B cell (primary cell): ENCODE measurements around the gene UACA. TPM values are rescaled to one million over a fixed set of nuclear protein-coding genes. Genes with fewer than 3 reads are reported as not detected.
A peak's percentile ranks its signal among the peaks of the same experiment; 100 is the strongest.

Experiments
- ATAC-seq: fragments of 200-7000 bp; cut with Tn5 transposase; one replicate; pipeline ENCODE4 v1.10.0; 2021; ENCODE audit warnings: low read depth, mild to moderate bottlenecking, moderate number of reproducible peaks, moderate library complexity
- CTCF ChIA-PET: fragments of 350-600 bp; sonication (Branson Sonifier 250); formaldehyde crosslinking; loops from one replicate; lab custom pipeline; 2021; ENCODE audit warnings: antibody characterized with exemption, inconsistent platforms; lab: Charles Lee
- POLR2A ChIA-PET: fragments of 350-600 bp; sonication (Branson Sonifier 250); formaldehyde crosslinking; loops from one replicate; lab custom pipeline; 2021; ENCODE audit warnings: antibody characterized with exemption; lab: Charles Lee
- DNase-seq: peaks from one replicate; pipeline ENCODE4 v3.0.0; 2013
- H2AFZ ChIP-seq: 2 replicates; pipeline ENCODE4 v1.6.1; 2012; ENCODE audit warnings: mild to moderate bottlenecking, low read depth, low read length; ENCODE audit not compliant: insufficient read depth, poor library complexity, severe bottlenecking
- H3K27ac ChIP-seq, 2 donors: 1 replicate in 1 of 2; 2 replicates in 1 of 2; pipeline ENCODE4 v1.5.1; 2012 to 2013; ENCODE audit warnings: low read length in 2 of 2, mild to moderate bottlenecking in 2 of 2, moderate library complexity in 1 of 2
- H3K27me3 ChIP-seq, 4 experiments: fragments of 200-600 bp in 1 of 4; sonication (generic) in 1 of 4; replicated peaks in 1 of 4; 1 replicate in 2 of 4; 2 replicates in 2 of 4; pipeline versions ENCODE4 v1.6.1 to v1.7.0; 2013 to 2016; ENCODE audit warnings: low read length in 3 of 4, mild to moderate bottlenecking in 2 of 4, mixed read lengths in 1 of 4, moderate library complexity in 1 of 4; ENCODE audit not compliant: insufficient read depth in 4 of 4, control insufficient read depth in 3 of 4; ENCODE audit errors: control extremely low read depth in 1 of 4
- H3K36me3 ChIP-seq, 2 experiments: replicated peaks in 1 of 2; 1 replicate in 1 of 2; 2 replicates in 1 of 2; pipeline versions ENCODE4 v1.6.1 to v1.7.1; 2013; ENCODE audit warnings: low read length in 1 of 2; ENCODE audit not compliant: insufficient read depth in 2 of 2, control insufficient read depth in 1 of 2; ENCODE audit errors: control extremely low read depth in 1 of 2, extremely low read depth in 1 of 2
- H3K4me1 ChIP-seq, 2 donors: fragments of 200-600 bp in 1 of 2; sonication (generic) in 1 of 2; 1 replicate in 1 of 2; 2 replicates in 1 of 2; pipeline versions ENCODE4 v1.5.1 to v1.6.1; 2013 to 2017; ENCODE audit warnings: low read length in 2 of 2; ENCODE audit not compliant: control insufficient read depth in 2 of 2, insufficient read depth in 2 of 2
- H3K4me2 ChIP-seq: replicated peaks from 2 replicates; pipeline ENCODE3; 2012; ENCODE audit warnings: mild to moderate bottlenecking, low read depth, low read length; ENCODE audit not compliant: poor library complexity, severe bottlenecking
- H3K4me3 ChIP-seq, 5 experiments: fragments of 200-600 bp in 1 of 5; sonication (generic) in 1 of 5; 1 replicate in 3 of 5; 2 replicates in 2 of 5; pipeline versions ENCODE4 v1.5.1 to v1.7.0; 2011 to 2016; ENCODE audit warnings: low read length in 4 of 5, mild to moderate bottlenecking in 4 of 5, low read depth in 2 of 5, control low read depth in 1 of 5, moderate library complexity in 1 of 5; ENCODE audit not compliant: insufficient read depth in 1 of 5; ENCODE audit errors: control extremely low read depth in 1 of 5, extremely low read depth in 1 of 5
- H3K79me2 ChIP-seq: fragments of 200-600 bp; sonication (generic); one replicate; pipeline ENCODE4 v1.6.0; 2016; ENCODE audit warnings: low read length; ENCODE audit not compliant: control insufficient read depth, insufficient read depth
- H3K9ac ChIP-seq: fragments of 200-600 bp; sonication (generic); 2 replicates; pipeline ENCODE4 v1.6.1; 2017; ENCODE audit warnings: mild to moderate bottlenecking, low read length, moderate library complexity
- H3K9me3 ChIP-seq, 3 donors: one replicate each; pipeline versions ENCODE4 v1.6.1 to v1.7.1; 2013; ENCODE audit warnings: low read length in 2 of 3; ENCODE audit not compliant: control insufficient read depth in 2 of 3, insufficient read depth in 1 of 3; ENCODE audit errors: control extremely low read depth in 1 of 3
- H4K20me1 ChIP-seq: 2 replicates; pipeline ENCODE4 v1.6.0; 2012; ENCODE audit warnings: mild to moderate bottlenecking, low read length; ENCODE audit not compliant: insufficient read depth, control insufficient read depth, poor library complexity, severe bottlenecking
- H3K27ac Mint-ChIP-seq: one replicate; pipeline ENCODE4 v1.8.0; 2021; ENCODE audit warnings: mixed read lengths
- H3K27me3 Mint-ChIP-seq: one replicate; pipeline ENCODE4 v1.8.0; 2021; ENCODE audit warnings: mixed read lengths
- H3K4me1 Mint-ChIP-seq: one replicate; pipeline ENCODE4 v1.8.0; 2021; ENCODE audit warnings: mixed read lengths
- H3K4me3 Mint-ChIP-seq: one replicate; pipeline ENCODE4 v1.8.0; 2021; ENCODE audit warnings: mixed read lengths
- H3K9me3 Mint-ChIP-seq: one replicate; pipeline ENCODE4 v1.8.0; 2022; ENCODE audit warnings: mixed read lengths; ENCODE audit not compliant: insufficient read depth
- CTCF ChIP-seq: fragments of 200-600 bp; IDR thresholded peaks from one replicate; pipeline ENCODE4 v1.8.0; 2022; ENCODE audit warnings: antibody characterized with exemption, mild to moderate bottlenecking
- EZH2 ChIP-seq: IDR thresholded peaks from 2 replicates; pipeline ENCODE4 v1.6.1; 2012; ENCODE audit warnings: borderline replicate concordance, low read depth, mild to moderate bottlenecking, moderate library complexity, low read length; ENCODE audit not compliant: insufficient read depth, poor library complexity, severe bottlenecking
- WGBS: methylation state at CpG from one replicate; pipeline ENCODE4 v1.1.5; 2013; ENCODE audit warnings: missing lambda C conversion rate; ENCODE audit not compliant: insufficient coverage; 5-methylcytosine and 5-hydroxymethylcytosine counted together
- intact Hi-C: fragments of 100-400 bp; cut with micrococcal nuclease; formaldehyde crosslinking; loops from one replicate; pipeline ENCODE4 v1.10.0; 2022
- polyA minus RNA-seq: library from RNA; depleted of rRNA, polyadenylated mRNA; stranded (reverse); fragments of >200 nt; gene quantifications from 2 replicates; pipeline ENCODE4 v1.2.3, GENCODE V29; 2012
- polyA plus RNA-seq: library from polyadenylated mRNA; depleted of rRNA; stranded (reverse); fragments of >200 nt; gene quantifications from 2 replicates; pipeline ENCODE4 v1.2.3, GENCODE V29; 2012
- total RNA-seq, 2 donors: library from RNA; stranded (reverse); fragments of 120-200 nt in 1 of 2; gene quantifications; 1 replicate in 1 of 2; 2 replicates in 1 of 2; pipeline versions ENCODE4 v1.2.3 to v1.2.4, GENCODE V29; 2013 to 2022

UACA gene
- total RNA-seq (1.8 and 2.7 TPM in 2 replicates), polyA plus RNA-seq (1.6 and 3.3 TPM in 2 replicates), polyA minus RNA-seq (1.5 and 2.0 TPM in 2 replicates)
- 10.0 TPM for total RNA-seq (2013)

GRCh38 chr15:70763120-70763949 lies at the start of gene UACA:
Gene UACA (minus strand): TSS chr15:70763558. CDS start chr15:70763407, 151 bp downstream.
- H3K27ac Mint-ChIP-seq, result peak within 1 kb of the TSS; percentile 37
- H3K27me3 ChIP-seq, result peaks cover 2 to 23% (median 18%) of the 10 kb centered on the region in 4 experiments
- H3K4me3 ChIP-seq, result peak within 1 kb of the TSS in 4 of 5 experiments; percentile 58 to 79 (median 74)
- H3K4me2 ChIP-seq, result peak within 1 kb of the TSS; percentile 97
- peak; percentile 88 for DNase-seq
- TF ChIP-seq CTCF (no peak), EZH2 (no peak)
- CTCF ChIA-PET, result no interaction called here
- H3K4me1 ChIP-seq, result peaks cover 24 to 26% of the 10 kb centered on the region in 2 donors
- H3K9ac ChIP-seq, result peak within 1 kb of the TSS; percentile 72
- no peaks in the 10 kb centered on the region for H3K36me3 ChIP-seq
- H3K4me3 Mint-ChIP-seq, result peak within 1 kb of the TSS; percentile 93
- 2% methylated on average over 70 of the region's 79 CpGs for WGBS
- POLR2A ChIA-PET, result no interaction called here
- H3K9me3 Mint-ChIP-seq, result no peaks in the 10 kb centered on the region
- peaks cover 34% of the 10 kb centered on the region for H3K27me3 Mint-ChIP-seq
- H3K79me2 ChIP-seq, result no peaks in the 10 kb centered on the region
- peak; percentile 99 for ATAC-seq
- peaks cover 0 to 6% (median 0%) of the 10 kb centered on the region in 3 donors for H3K9me3 ChIP-seq
- H4K20me1 ChIP-seq, result no peaks in the 10 kb centered on the region
- H3K4me1 Mint-ChIP-seq, result peaks cover 19% of the 10 kb centered on the region
- peak within 1 kb of the TSS in 1 of 2 donors; percentile 46 for H3K27ac ChIP-seq
- H2AFZ ChIP-seq, result peak within 1 kb of the TSS; percentile 81
- intact Hi-C loops, result loop anchor here (2.0 to 10.0 kb wide), 3 partner anchors 1311 to 1601 kb away; partner anchors contain the start of genes GLCE, KIF23 and RPLP1
